DOHH2 (cell line): ENCODE data around the gene STING1.

Experiments
- H3F3A ChIP-seq: fragments of 200-600 bp; sonication (generic), shearing (Covaris generic); 2 replicates; pipeline ENCODE4 v1.6.0; 2016; ENCODE audit warnings: antibody characterized with exemption, mild to moderate bottlenecking; ENCODE audit not compliant: control insufficient read depth, insufficient read depth
- H3K27ac ChIP-seq: fragments of 200-600 bp; sonication (generic); 2 replicates; pipeline ENCODE4 v1.5.1; 2014; ENCODE audit warnings: low read depth, mild to moderate bottlenecking, low read length, moderate library complexity
- H3K27me3 ChIP-seq: fragments of 200-600 bp; sonication (generic); 2 replicates; pipeline ENCODE4 v1.6.1; 2014; ENCODE audit warnings: mild to moderate bottlenecking, low read length, mixed read lengths; ENCODE audit not compliant: control insufficient read depth
- H3K36me3 ChIP-seq: fragments of 200-600 bp; sonication (generic); 2 replicates; pipeline ENCODE4 v1.6.1; 2014; ENCODE audit warnings: mild to moderate bottlenecking, low read length, moderate library complexity, mixed read lengths; ENCODE audit not compliant: control insufficient read depth
- H3K4me1 ChIP-seq: fragments of 200-600 bp; sonication (generic); 2 replicates; pipeline ENCODE4 v1.6.1; 2014; ENCODE audit warnings: mild to moderate bottlenecking, low read length, mixed read lengths; ENCODE audit not compliant: control insufficient read depth
- H3K4me2 ChIP-seq: fragments of 200-600 bp; sonication (generic); 2 replicates; pipeline ENCODE4 v1.6.0; 2014; ENCODE audit warnings: mild to moderate bottlenecking, low read length, moderate library complexity
- H3K4me3 ChIP-seq: fragments of 200-600 bp; sonication (generic); 2 replicates; pipeline ENCODE4 v1.5.1; 2014; ENCODE audit warnings: mild to moderate bottlenecking, low read length, mixed read lengths
- H3K79me2 ChIP-seq: fragments of 200-600 bp; sonication (generic); 2 replicates; pipeline ENCODE4 v1.6.1; 2014; ENCODE audit warnings: mild to moderate bottlenecking, low read length, mixed read lengths; ENCODE audit not compliant: control insufficient read depth
- H3K9me2 ChIP-seq: fragments of 200-600 bp; sonication (generic); replicated peaks from 2 replicates; pipeline ENCODE4 v1.6.1; 2014; ENCODE audit warnings: mild to moderate bottlenecking, low read length, mixed read lengths; ENCODE audit not compliant: control insufficient read depth
- H3K9me3 ChIP-seq: fragments of 200-600 bp; sonication (generic); 2 replicates; pipeline ENCODE4 v1.6.1; 2014; ENCODE audit warnings: antibody characterized with exemption, low read length, mixed read lengths; ENCODE audit not compliant: control insufficient read depth, insufficient read depth
- H4K20me1 ChIP-seq: fragments of 200-600 bp; sonication (generic); 2 replicates; pipeline ENCODE4 v1.6.0; 2014; ENCODE audit warnings: low read depth, mild to moderate bottlenecking, antibody characterized with exemption, low read length, moderate library complexity; ENCODE audit not compliant: control insufficient read depth, insufficient read depth
- EZH2phosphoT487 ChIP-seq: fragments of 200-600 bp; sonication (generic); IDR thresholded peaks from 2 replicates; pipeline ENCODE4 v1.6.1; 2017; ENCODE audit warnings: borderline replicate concordance, mild to moderate bottlenecking, antibody characterized with exemption, low read length, moderate library complexity, mixed read lengths
- TF ChIP-seq, protein P1 (sequence below): fragments of 200-600 bp; sonication (generic); IDR thresholded peaks from one replicate; pipeline ENCODE4 v1.5.1; 2014; ENCODE audit warnings: antibody characterized with exemption, mild to moderate bottlenecking, low read depth, low read length; ENCODE audit not compliant: poor library complexity, severe bottlenecking

The STING1 gene

DNA sequence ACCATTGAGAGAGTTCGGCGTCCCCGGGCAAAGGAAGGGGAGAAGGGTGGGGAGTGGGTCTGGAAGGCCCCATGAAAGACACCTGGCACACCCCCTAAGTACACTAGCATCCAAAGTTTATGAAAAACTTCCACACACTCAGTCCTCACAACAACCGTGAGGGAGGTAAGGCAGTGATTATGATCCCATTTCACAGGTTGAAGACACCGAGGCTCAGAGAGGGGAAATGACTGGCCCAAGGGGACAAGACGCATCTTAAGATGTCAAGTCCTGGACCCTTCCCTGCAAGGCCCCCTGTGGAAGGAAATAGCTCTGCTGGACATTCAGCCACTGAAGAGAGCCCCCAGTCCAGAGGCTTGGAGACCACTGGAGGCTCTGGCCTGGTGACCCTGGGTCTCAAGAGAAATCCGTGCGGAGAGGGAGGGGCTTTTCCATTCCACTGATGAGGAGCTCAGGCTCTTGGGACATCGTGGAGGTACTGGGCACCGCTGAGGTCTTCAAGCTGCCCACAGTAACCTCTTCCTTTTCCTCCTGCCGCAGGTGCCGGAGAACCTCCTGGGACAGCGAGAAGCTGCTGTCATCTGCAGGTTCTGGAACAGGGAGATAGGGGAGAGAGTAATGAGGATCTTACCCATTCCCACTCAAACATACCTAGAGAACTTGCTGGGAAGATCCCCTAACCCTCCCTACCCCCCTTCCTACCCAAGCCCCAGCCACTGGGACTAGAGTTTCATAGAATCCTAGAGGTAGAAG, 6.5 kb downstream of the STING1 start:
- no peaks in the 10 kb centered on the region for H4K20me1 ChIP-seq
- H3K9me2 ChIP-seq: no peaks in the 10 kb centered on the region
- peaks cover 11% of the 10 kb centered on the region for H3K4me1 ChIP-seq
- no peaks in the 10 kb centered on the region for H3K9me3 ChIP-seq
- H3K4me2 ChIP-seq: no peak overlapping the region
- TF ChIP-seq EZH2phosphoT487: no peak
- TF ChIP-seq, protein P1, sequence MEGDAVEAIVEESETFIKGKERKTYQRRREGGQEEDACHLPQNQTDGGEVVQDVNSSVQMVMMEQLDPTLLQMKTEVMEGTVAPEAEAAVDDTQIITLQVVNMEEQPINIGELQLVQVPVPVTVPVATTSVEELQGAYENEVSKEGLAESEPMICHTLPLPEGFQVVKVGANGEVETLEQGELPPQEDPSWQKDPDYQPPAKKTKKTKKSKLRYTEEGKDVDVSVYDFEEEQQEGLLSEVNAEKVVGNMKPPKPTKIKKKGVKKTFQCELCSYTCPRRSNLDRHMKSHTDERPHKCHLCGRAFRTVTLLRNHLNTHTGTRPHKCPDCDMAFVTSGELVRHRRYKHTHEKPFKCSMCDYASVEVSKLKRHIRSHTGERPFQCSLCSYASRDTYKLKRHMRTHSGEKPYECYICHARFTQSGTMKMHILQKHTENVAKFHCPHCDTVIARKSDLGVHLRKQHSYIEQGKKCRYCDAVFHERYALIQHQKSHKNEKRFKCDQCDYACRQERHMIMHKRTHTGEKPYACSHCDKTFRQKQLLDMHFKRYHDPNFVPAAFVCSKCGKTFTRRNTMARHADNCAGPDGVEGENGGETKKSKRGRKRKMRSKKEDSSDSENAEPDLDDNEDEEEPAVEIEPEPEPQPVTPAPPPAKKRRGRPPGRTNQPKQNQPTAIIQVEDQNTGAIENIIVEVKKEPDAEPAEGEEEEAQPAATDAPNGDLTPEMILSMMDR: no peak
- H3K79me2 ChIP-seq: no peaks in the 10 kb centered on the region
- H3K4me3 ChIP-seq: no peak overlapping the region
- H3K36me3 ChIP-seq: no peaks in the 10 kb centered on the region
- peaks cover 6% of the 10 kb centered on the region for H3K27me3 ChIP-seq
- no peak overlapping the region for H3K27ac ChIP-seq
- H3F3A ChIP-seq: no peaks in the 10 kb centered on the region

DNA sequence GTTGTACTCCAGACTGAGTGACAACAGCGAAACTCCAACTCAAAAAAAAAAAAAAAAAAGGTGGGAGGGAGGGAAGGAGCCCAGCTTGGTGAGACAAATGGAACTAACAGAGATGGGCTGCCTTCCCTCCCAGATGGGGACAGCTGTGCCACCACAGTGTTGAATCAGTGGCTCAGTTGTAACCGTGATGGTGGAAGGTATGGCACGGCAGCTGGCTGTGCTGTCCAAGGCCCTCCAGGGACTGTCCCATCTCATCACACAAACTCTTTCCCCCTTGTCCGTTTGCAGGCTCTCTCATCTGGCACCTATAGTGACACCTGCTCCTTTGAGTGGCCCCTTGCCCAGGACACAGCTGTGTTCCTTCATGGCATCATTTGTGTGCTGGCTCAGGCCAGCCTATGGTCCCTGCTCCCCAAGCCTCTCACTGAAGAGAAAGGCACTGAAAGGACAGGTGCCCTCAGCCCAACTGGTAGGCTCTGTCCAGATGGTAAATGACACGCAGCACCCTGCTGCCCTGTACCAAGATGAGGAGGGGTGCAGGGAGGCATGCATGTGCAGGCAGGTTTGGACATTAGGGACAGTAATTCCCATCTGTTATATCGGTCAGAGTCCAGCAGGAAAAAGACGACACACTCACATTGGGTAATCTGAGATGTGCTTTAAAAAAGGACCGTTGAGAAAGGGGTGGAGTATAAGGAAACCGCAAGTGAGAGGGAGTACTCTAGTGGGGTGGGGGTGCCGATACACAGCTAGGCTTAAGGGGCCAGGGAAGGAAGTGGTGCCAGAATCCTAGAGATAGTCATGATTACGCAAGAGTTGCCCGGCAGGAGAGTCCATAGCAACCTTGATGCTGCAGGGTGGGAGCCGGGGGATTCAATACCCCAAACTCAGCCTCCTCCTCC, 7.4 kb downstream of the STING1 start:
- H3K27me3 ChIP-seq: peaks cover 6% of the 10 kb centered on the region
- TF ChIP-seq, protein P1: no peak
- no peak for TF ChIP-seq EZH2phosphoT487
- no peaks in the 10 kb centered on the region for H3K36me3 ChIP-seq
- no peak overlapping the region for H3K27ac ChIP-seq
- H3K9me3 ChIP-seq: no peaks in the 10 kb centered on the region
- no peaks in the 10 kb centered on the region for H3K79me2 ChIP-seq
- H4K20me1 ChIP-seq: no peaks in the 10 kb centered on the region
- no peak overlapping the region for H3K4me3 ChIP-seq
- H3F3A ChIP-seq: no peaks in the 10 kb centered on the region
- H3K9me2 ChIP-seq: no peaks in the 10 kb centered on the region
- peaks cover 14% of the 10 kb centered on the region for H3K4me1 ChIP-seq
- H3K4me2 ChIP-seq: peak overlapping the region; percentile 43

DNA sequence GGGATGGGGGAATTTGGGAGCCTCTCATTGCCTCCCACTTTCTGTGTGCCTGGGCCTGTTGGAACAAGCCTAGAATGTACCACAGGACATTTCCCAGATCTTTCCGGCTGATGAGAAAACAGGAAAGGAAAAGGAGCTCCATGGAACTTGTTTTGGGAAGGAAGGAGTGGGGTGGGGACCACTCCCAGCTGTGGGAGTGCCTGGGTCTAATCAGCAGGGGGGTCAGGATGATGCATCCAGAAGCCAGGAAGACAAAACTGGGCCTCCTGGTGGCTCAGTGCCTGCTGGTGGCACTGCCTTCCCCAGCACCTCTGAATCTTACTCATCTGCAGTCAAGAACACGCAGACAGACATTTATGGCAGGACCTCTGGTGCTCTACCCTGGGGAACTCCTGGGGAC, 9.0 kb downstream of the STING1 start:
- no peak overlapping the region for H3K4me2 ChIP-seq
- no peak overlapping the region for H3K27ac ChIP-seq
- no peak overlapping the region for H3K4me3 ChIP-seq
- peaks cover 14% of the 10 kb centered on the region for H3K4me1 ChIP-seq
- peaks cover 10% of the 10 kb centered on the region for H3K27me3 ChIP-seq
- no peaks in the 10 kb centered on the region for H3K79me2 ChIP-seq
- no peak for TF ChIP-seq EZH2phosphoT487
- TF ChIP-seq, protein P1: no peak
- H3F3A ChIP-seq: no peaks in the 10 kb centered on the region
- no peaks in the 10 kb centered on the region for H3K9me2 ChIP-seq
- H3K9me3 ChIP-seq: no peaks in the 10 kb centered on the region
- H3K36me3 ChIP-seq: no peaks in the 10 kb centered on the region
- no peaks in the 10 kb centered on the region for H4K20me1 ChIP-seq
